Tibial artery (tissue), 4 donors: ENCODE results near the gene TXNDC16.

Experiments used
- DNase-seq, 2 donors: peaks; one replicate each; pipeline ENCODE4 v3.0.0-alpha.2; 2019
- H3K27ac ChIP-seq, 2 donors: fragments of 200-600 bp; sonication (generic) in 1 of 2; 1 replicate in 1 of 2; 2 replicates in 1 of 2; pipeline ENCODE4 v1.5.1; 2018 to 2019; ENCODE audit warnings: mild to moderate bottlenecking in 1 of 2
- H3K27me3 ChIP-seq, 2 donors: fragments of 200-600 bp; sonication (generic) in 1 of 2; one replicate each; pipeline versions ENCODE4 v1.5.1 to v1.6.0; 2016 to 2019
- H3K36me3 ChIP-seq, 3 donors: fragments of 200-600 bp; sonication (generic) in 2 of 3; one replicate each; pipeline ENCODE4 v1.5.1; 2016 to 2019; ENCODE audit warnings: mild to moderate bottlenecking in 2 of 3
- H3K4me1 ChIP-seq, 4 donors: fragments of 200-600 bp; sonication (generic) in 2 of 4; 1 replicate in 3 of 4; 2 replicates in 1 of 4; pipeline ENCODE4 v1.5.1; 2016 to 2019
- H3K4me3 ChIP-seq, 2 donors: fragments of 200-600 bp; sonication (generic) in 1 of 2; 1 replicate in 1 of 2; 2 replicates in 1 of 2; pipeline ENCODE4 v1.5.1; 2018 to 2019; ENCODE audit warnings: mild to moderate bottlenecking in 2 of 2
- H3K9me3 ChIP-seq, 3 donors: fragments of 200-600 bp; sonication (generic) in 1 of 3; one replicate each; pipeline ENCODE4 v1.5.1; 2016 to 2019
- intact Hi-C: fragments of 100-400 bp; cut with DNase I; formaldehyde crosslinking; loops from one replicate; pipeline ENCODE4 v1.15.0; 2023; ENCODE audit warnings: low total_unique reads
- TF ChIP-seq, protein P1 (sequence below), 2 experiments: fragments of 200-600 bp in 1 of 2; fragments of 450-650 bp in 1 of 2; IDR thresholded peaks; one replicate each; pipeline ENCODE4 v1.5.1; 2017 to 2019; ENCODE audit warnings: antibody characterized with exemption in 2 of 2, mild to moderate bottlenecking in 1 of 2, moderate library complexity in 1 of 2

TXNDC16 gene

DNA sequence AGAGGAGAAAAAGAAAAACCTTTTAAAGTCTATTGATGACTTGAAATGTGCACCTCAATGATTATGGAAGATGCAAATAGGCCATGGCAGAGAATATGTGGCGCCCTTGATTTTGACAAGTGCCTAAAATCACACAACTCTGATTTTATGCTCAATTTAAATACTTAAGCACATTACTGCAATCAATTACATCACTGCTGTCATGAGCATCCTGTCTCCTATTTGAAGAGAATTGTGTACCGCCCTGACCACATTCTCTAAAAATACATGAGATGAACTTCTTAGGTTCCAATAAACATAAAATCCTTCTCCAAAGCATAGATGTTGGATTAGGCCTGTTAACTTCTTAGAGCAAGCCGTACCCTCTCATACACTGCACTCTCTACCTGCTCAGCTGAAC, 1.6 kb downstream of the TXNDC16 start:
- Histone ChIP-seq H3K27ac (peak overlapping the region in 1 of 2 donors; percentile 93), H3K4me1 (peaks cover 0 to 52% (median 31%) of the 10 kb centered on the region in 4 donors), H3K4me3 (peak overlapping the region in 1 of 2 donors; percentile 96), H3K27me3 (peaks cover 0 to 2% of the 10 kb centered on the region in 2 donors), H3K36me3 (no peaks in the 10 kb centered on the region), H3K9me3 (no peaks in the 10 kb centered on the region)
- intact Hi-C loops: loop anchor here (5.0 kb wide), 1 partner anchor 142 kb away; no protein-coding TSS in a partner anchor
- TF ChIP-seq, protein P1, sequence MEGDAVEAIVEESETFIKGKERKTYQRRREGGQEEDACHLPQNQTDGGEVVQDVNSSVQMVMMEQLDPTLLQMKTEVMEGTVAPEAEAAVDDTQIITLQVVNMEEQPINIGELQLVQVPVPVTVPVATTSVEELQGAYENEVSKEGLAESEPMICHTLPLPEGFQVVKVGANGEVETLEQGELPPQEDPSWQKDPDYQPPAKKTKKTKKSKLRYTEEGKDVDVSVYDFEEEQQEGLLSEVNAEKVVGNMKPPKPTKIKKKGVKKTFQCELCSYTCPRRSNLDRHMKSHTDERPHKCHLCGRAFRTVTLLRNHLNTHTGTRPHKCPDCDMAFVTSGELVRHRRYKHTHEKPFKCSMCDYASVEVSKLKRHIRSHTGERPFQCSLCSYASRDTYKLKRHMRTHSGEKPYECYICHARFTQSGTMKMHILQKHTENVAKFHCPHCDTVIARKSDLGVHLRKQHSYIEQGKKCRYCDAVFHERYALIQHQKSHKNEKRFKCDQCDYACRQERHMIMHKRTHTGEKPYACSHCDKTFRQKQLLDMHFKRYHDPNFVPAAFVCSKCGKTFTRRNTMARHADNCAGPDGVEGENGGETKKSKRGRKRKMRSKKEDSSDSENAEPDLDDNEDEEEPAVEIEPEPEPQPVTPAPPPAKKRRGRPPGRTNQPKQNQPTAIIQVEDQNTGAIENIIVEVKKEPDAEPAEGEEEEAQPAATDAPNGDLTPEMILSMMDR (IDR thresholded peaks at IDR 0.05): no peak
- DNase-seq: no peak

DNA sequence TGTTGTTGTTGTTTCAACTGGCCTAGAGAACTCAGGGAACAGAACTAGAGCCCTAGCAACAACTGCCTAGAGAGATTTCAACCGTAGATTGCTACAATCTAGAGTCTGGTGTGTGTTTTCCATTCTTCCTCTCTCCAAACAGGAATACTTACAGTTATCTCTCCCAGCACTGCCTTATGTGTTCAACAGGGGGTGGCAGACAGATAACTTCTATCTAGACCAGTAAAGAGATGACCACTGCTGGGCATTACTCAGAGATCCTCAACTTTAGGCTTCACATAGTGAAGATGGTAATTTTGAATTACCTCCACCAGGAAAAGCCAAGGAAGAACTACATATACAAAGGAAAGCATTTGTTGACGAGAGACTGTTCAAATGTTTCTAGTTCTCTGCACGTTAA, 4.8 kb downstream of the TXNDC16 start:
- H3K27me3 ChIP-seq: peaks cover 0 to 2% of the 10 kb centered on the region in 2 donors
- TF ChIP-seq, protein P1 (IDR thresholded peaks at IDR 0.05): no peak
- no peaks in the 10 kb centered on the region for H3K36me3 ChIP-seq
- H3K9me3 ChIP-seq: no peaks in the 10 kb centered on the region
- intact Hi-C loops: no loop called here
- H3K27ac ChIP-seq: peak overlapping the region; percentile 52 to 55
- no peak for DNase-seq
- no peak overlapping the region for H3K4me3 ChIP-seq
- peaks cover 0 to 41% (median 28%) of the 10 kb centered on the region in 4 donors for H3K4me1 ChIP-seq

DNA sequence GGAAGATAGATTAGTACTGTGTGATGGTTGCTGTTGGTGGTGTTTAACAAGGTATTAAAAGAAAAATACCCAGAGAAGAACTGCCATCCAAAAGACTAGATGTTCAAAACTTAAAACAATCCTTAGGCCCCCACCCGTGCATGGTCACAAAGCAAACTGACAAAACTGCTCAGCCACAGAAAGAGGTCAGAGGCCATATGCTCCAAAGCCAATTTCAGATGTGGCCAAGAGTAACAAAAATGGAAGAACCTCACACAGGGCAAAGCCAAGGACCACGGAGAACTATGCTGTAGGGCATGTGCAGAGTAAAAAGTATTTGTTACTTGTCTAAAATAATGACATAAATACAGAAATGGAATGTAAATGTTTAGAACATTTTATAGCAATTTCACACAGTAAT, 5.3 kb downstream of the TXNDC16 start:
- Histone ChIP-seq H3K4me3 (no peak overlapping the region), H3K27me3 (no peaks in the 10 kb centered on the region), H3K36me3 (no peaks in the 10 kb centered on the region), H3K9me3 (no peaks in the 10 kb centered on the region), H3K4me1 (peaks cover 0 to 41% (median 28%) of the 10 kb centered on the region in 4 donors), H3K27ac (peak overlapping the region; percentile 52 to 55)
- DNase-seq: no peak
- TF ChIP-seq, protein P1 (IDR thresholded peaks at IDR 0.05): no peak
- intact Hi-C loops: no loop called here

DNA sequence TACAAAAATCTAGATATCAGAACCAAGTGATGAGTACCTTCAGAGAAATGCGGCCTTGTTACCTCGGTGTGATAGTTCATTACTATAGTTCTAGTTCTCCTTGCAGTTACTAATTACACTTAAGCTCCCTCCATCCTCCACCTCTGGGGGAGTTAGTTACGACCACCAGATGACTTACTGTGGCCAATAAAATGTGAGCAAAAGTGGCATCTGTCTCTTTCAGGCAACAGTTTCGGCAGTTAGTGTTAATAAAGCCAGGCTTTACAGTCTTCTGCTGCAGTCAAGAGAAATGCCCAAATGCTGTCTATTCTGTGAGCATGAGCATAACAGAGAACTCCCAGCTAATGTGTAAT, 6.0 kb downstream of the TXNDC16 start:
- Histone ChIP-seq H3K27ac (peak overlapping the region; percentile 52 to 55), H3K9me3 (no peaks in the 10 kb centered on the region), H3K36me3 (peaks cover 0 to 4% (median 0%) of the 10 kb centered on the region in 3 donors), H3K4me1 (peaks cover 0 to 39% (median 26%) of the 10 kb centered on the region in 4 donors), H3K4me3 (no peak overlapping the region), H3K27me3 (no peaks in the 10 kb centered on the region)
- intact Hi-C loops: no loop called here
- DNase-seq: no peak
- TF ChIP-seq, protein P1 (IDR thresholded peaks at IDR 0.05): no peak

DNA sequence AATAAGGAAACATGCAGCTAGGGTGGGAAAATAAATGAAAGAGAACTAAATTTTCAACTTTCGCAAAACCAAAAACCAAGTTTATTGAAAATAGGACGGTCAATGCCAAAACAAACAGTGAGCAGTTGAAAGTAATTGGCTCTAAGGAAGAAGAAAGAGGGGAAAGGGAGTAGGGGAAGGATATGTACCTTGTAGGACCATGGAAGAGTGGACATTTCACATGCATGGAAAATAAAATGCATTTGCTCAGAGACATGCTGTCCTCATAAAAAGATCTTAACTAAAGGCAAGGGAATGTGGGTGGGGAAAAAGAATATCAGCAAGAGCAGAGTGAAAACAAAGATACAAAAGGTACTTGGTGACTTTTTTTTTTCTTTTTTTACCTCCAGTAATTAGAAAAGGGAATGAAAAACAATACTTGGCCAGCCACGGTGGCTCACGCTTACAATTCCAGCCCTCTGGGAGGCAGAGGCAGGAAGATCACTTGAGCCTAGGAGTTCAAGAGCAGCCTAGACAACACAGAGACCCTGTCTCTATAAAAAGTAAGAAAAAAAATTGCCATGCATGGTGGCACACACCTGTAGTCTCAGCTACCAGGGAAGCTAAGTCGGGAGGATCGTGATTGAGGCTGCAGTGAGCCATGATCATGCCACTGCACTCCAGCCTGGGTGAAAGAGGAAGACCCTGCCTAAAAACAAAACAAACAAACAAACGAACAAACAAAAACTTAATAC, 6.6 kb downstream of the TXNDC16 start:
- TF ChIP-seq, protein P1 (IDR thresholded peaks at IDR 0.05): no peak
- Histone ChIP-seq H3K27ac (peak overlapping the region; percentile 52 to 55), H3K27me3 (no peaks in the 10 kb centered on the region), H3K9me3 (no peaks in the 10 kb centered on the region), H3K4me3 (no peak overlapping the region), H3K36me3 (peaks cover 0 to 7% (median 3%) of the 10 kb centered on the region in 3 donors), H3K4me1 (peaks cover 0 to 34% (median 21%) of the 10 kb centered on the region in 4 donors)
- no peak for DNase-seq
- intact Hi-C loops: no loop called here
